HL-60 (cell line): ENCODE measurements around the gene MVD.

Experiments used
- DNase-seq, 2 experiments: peaks; one replicate each; pipeline ENCODE4 v3.0.0-alpha.2; 2010 to 2020; ENCODE audit warnings: low read depth in 1 of 2, low spot score in 1 of 2
- H3K27ac ChIP-seq: fragments of 250-450 bp; sonication (Bioruptor Pico); replicated peaks from 2 replicates; pipeline ENCODE4 v1.5.1; 2020; ENCODE audit warnings: mild to moderate bottlenecking, moderate library complexity
- H3K27me3 ChIP-seq: fragments of 250-450 bp; sonication (Bioruptor Pico); 2 replicates; pipeline ENCODE4 v1.5.1; 2021; ENCODE audit warnings: mild to moderate bottlenecking, moderate library complexity; ENCODE audit not compliant: insufficient read depth, poor library complexity, severe bottlenecking
- H3K4me3 ChIP-seq: replicated peaks from 2 replicates; pipeline ENCODE4 v1.5.1; 2011; ENCODE audit warnings: mild to moderate bottlenecking, control low read depth, low read length; ENCODE audit not compliant: insufficient read depth
- GABPA ChIP-seq: IDR thresholded peaks from 2 replicates; pipeline ENCODE4 v1.6.1; 2012; ENCODE audit warnings: low read depth
- POLR2AphosphoS5 ChIP-seq: IDR thresholded peaks from 2 replicates; pipeline ENCODE4 v1.6.1; 2012; ENCODE audit warnings: low read depth
- SPI1 ChIP-seq: IDR thresholded peaks from 2 replicates; pipeline ENCODE4 v1.6.1; 2012; ENCODE audit warnings: low read depth, mild to moderate bottlenecking, borderline replicate concordance
- TF ChIP-seq, protein P1 (sequence below): IDR thresholded peaks from one replicate; pipeline ENCODE4 v1.5.1; 2011; ENCODE audit warnings: low read length, control low read depth, inconsistent platforms; ENCODE audit not compliant: insufficient read depth
- TF ChIP-seq, protein P2 (sequence below): IDR thresholded peaks from 2 replicates; pipeline ENCODE4 v1.6.1; 2012; ENCODE audit warnings: low read depth; ENCODE audit not compliant: insufficient replicate concordance

MVD gene

DNA sequence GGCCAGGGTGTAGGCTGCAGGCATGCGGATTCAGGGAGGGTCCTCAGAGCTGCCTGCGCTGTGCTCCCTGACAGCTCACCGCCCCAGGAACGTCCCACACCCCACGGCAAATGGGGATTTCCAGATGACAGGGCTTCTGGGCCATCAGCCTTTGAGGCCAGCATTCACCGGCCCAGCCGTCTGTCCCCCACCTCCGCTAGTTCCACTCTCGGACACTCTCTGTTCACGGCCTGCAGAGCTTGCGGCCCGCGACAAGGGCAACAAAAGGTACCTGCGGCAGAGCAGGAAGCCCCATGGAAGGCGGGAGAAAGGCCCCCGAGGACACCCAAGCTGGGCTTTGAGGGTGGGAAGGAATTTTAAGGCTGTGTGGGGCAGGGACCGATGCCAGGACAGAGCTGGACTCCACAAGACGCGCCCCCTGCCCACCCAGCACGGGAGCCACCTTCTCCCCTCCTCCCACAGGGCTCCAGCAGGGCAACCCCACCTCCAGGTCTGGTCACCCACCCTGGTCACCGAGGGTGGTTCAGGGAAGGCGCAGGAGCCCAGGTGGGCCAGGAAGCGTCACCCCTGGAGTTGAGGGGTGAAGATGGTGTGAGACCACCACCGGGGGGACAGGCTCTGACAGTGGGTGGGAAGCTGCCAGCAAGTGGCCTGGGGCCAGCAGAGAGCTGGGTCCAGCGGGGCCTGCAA lies 6.5 kb downstream of the MVD start:
- TF ChIP-seq, protein P1, sequence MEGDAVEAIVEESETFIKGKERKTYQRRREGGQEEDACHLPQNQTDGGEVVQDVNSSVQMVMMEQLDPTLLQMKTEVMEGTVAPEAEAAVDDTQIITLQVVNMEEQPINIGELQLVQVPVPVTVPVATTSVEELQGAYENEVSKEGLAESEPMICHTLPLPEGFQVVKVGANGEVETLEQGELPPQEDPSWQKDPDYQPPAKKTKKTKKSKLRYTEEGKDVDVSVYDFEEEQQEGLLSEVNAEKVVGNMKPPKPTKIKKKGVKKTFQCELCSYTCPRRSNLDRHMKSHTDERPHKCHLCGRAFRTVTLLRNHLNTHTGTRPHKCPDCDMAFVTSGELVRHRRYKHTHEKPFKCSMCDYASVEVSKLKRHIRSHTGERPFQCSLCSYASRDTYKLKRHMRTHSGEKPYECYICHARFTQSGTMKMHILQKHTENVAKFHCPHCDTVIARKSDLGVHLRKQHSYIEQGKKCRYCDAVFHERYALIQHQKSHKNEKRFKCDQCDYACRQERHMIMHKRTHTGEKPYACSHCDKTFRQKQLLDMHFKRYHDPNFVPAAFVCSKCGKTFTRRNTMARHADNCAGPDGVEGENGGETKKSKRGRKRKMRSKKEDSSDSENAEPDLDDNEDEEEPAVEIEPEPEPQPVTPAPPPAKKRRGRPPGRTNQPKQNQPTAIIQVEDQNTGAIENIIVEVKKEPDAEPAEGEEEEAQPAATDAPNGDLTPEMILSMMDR: no peak
- TF ChIP-seq GABPA (no peak), POLR2AphosphoS5 (no peak), SPI1 (no peak)
- TF ChIP-seq, protein P2, sequence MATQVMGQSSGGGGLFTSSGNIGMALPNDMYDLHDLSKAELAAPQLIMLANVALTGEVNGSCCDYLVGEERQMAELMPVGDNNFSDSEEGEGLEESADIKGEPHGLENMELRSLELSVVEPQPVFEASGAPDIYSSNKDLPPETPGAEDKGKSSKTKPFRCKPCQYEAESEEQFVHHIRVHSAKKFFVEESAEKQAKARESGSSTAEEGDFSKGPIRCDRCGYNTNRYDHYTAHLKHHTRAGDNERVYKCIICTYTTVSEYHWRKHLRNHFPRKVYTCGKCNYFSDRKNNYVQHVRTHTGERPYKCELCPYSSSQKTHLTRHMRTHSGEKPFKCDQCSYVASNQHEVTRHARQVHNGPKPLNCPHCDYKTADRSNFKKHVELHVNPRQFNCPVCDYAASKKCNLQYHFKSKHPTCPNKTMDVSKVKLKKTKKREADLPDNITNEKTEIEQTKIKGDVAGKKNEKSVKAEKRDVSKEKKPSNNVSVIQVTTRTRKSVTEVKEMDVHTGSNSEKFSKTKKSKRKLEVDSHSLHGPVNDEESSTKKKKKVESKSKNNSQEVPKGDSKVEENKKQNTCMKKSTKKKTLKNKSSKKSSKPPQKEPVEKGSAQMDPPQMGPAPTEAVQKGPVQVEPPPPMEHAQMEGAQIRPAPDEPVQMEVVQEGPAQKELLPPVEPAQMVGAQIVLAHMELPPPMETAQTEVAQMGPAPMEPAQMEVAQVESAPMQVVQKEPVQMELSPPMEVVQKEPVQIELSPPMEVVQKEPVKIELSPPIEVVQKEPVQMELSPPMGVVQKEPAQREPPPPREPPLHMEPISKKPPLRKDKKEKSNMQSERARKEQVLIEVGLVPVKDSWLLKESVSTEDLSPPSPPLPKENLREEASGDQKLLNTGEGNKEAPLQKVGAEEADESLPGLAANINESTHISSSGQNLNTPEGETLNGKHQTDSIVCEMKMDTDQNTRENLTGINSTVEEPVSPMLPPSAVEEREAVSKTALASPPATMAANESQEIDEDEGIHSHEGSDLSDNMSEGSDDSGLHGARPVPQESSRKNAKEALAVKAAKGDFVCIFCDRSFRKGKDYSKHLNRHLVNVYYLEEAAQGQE: no peak
- DNase-seq: no peak
- Histone ChIP-seq H3K4me3 (no peak overlapping the region), H3K27ac (no peak overlapping the region), H3K27me3 (no peaks in the 10 kb centered on the region)

DNA sequence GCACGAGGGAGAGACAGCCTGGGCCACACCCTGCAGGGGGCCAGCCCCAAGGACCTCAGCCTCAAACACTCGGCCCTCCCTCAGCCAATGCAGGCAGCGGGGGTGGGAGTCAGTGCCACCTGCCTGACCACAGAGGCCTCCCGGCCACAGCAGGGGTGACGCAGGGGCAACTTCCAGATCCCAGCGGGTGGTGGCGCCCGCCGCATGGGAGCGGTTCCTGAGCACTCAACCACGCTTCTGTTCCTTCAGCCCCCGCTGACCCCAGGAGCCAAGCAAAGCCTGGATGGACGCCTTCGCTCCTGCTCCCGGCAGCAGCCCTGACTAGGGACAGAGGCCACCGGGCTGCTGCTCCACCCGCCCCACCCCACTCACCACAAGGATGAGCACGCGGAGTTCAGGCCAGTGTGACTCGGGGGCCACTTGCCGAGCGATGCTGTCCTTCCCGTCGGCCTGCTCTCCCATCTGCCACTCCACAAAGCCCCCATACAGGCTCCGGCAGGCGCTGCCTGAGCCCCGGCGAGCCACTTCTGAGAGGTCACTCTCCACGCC lies 7.1 kb downstream of the MVD start:
- TF ChIP-seq GABPA (no peak), POLR2AphosphoS5 (no peak), SPI1 (no peak)
- TF ChIP-seq, protein P2: no peak
- TF ChIP-seq, protein P1: no peak
- H3K27ac ChIP-seq: no peak overlapping the region
- no peak for DNase-seq
- H3K4me3 ChIP-seq: no peak overlapping the region
- H3K27me3 ChIP-seq: no peaks in the 10 kb centered on the region

DNA sequence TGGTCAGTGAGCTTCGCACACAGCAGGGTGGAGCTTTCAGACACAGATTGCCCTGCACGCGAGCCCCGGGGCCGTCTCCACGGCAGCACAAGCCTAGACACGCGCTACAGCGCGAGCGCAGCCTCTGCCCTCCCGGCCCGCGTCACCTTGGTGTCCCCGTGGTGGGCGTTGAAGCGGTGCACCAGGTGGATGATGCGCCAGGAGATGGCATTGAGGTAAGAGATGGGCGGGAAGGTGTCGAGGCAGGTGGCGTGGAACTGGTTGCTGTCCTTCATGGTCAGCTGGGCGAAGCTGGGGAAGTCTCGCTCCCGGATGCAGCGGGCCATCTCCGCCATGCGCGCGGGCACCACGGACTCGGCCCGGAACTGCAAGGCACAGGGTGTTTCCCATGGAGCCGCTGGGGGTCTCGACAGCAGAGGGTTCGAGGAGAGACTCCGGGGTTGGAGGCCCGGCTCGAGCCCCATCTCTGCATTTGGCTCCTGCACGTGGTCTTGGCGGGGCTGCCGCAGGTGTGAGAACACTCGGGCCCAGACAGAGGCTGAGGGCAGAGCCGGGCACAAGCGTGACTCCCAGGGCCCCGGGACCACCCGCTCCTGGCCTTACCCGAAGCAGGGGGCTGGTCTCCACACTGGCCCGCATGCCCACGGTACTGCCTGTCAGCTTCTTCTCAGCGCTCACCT lies 7.7 kb downstream of the MVD start:
- DNase-seq: no peak
- no peak overlapping the region for H3K4me3 ChIP-seq
- TF ChIP-seq, protein P2: no peak
- H3K27ac ChIP-seq: no peak overlapping the region
- no peaks in the 10 kb centered on the region for H3K27me3 ChIP-seq
